Epithelial cell of prostate (primary cell): ENCODE measurements around the gene BAZ1A.
"Not testable (repeated sequence)": the region's sequence is repeated elsewhere in the genome, so short reads cannot be mapped to it uniquely, and the experiment has no call there.

ENCODE experiments used
- DNase-seq: peaks from one replicate; pipeline ENCODE4 v3.0.0-alpha.2; 2011; ENCODE audit warnings: low read depth, low spot score
- H3K27ac ChIP-seq: fragments of 450-650 bp; 2 replicates; pipeline ENCODE4 v1.5.1; 2017; ENCODE audit warnings: mild to moderate bottlenecking

The BAZ1A gene

DNA sequence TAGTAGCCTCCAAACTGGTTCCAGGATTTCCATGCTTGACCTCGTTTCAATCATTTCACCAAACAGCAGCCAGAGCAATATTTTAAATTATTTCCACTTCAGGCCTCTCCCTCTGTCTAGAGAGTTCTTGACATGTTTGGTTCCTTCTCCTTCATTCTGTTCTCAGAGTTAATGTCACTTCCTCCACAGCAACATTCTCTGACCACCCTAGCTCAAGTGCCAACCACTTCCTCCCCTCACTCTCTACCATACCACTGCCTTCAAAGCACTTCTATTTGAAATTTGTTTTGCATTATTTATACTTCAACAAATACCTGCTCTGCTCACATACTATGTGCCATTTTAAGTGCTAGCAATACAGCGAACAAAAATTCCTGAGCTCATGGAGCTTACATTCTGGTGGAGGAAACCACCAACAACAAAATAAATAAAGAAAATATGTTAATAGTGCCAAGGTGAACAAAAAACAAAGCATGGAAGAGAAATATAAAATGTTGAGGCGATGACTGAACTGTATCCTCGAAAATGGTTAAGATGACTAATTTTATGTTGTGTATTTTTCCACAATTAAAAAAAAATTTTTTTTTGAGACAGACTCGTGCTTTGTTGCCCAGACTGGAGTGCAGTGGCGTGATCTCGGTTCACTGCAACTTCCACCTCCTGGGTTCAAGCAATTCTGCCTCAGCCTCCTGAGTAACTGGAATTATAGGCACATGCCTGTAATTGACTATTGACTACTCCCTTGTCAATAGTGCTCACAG is 17.3 kb downstream of the BAZ1A start:
- H3K27ac ChIP-seq, result no peak overlapping the region
- no peak for DNase-seq

- H3K27ac ChIP-seq, result no peak overlapping the region
- DNase-seq, result no peak
Measured at GRCh38 chr14:34853041-34853440, 22.1 kb downstream of the BAZ1A start.

GRCh38 chr14:34851395-34851794 is 23.8 kb downstream of the BAZ1A start:
- H3K27ac ChIP-seq, result peak overlapping the region; percentile 50
- DNase-seq, result no peak

GRCh38 chr14:34845869-34846268 is 29.3 kb downstream of the BAZ1A start:
- no peak for DNase-seq
- no peak overlapping the region for H3K27ac ChIP-seq

GRCh38 chr14:34843011-34843554 is 32.1 kb downstream of the BAZ1A start:
- H3K27ac ChIP-seq, result peak overlapping the region; percentile 88
- peak; percentile 91 for DNase-seq

DNA sequence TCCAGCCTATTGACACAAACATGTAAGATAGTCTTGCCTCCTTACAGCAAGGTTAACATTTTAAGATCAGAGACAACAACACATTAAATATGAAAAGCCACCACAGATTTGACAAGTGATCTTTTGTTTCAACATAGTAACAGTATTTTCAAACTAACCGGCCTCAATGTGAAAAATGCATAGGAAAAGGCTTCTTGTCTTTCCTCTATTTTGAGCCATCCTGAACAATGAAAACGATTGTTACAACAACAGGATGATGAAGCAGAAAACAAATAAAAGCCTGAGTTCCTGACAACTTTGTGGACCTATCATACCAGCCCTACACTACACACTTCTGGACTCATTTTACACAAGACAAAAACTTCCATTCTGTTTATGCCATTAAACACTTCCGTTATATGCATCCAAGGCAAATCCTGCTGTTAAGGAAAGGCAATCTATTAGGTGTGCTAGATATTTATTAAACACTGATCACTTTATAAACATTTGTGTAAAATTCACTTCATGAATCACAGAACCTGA is 37.3 kb downstream of the BAZ1A start:
- H3K27ac ChIP-seq, result no peak overlapping the region
- no peak for DNase-seq

DNA sequence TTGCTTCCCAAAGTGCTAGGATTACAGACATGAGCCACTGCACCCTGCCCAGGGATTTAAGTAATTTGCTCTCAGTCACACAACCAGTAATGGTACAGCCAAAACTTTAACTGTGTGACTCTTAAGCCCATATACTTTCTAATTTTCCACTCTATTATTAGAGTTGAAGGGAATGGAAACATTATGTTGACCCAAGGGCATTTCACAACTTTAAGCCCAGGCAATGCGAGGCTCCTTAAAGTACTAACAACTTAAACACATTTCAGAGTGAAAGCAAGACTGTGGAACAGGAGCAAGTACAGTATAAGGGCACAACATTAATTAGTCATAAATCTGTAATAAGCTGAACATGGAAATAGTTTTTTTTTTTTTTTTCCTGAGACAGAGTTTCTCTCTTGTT is 39.8 kb downstream of the BAZ1A start:
- H3K27ac ChIP-seq, result no peak overlapping the region
- DNase-seq, result no peak

DNA sequence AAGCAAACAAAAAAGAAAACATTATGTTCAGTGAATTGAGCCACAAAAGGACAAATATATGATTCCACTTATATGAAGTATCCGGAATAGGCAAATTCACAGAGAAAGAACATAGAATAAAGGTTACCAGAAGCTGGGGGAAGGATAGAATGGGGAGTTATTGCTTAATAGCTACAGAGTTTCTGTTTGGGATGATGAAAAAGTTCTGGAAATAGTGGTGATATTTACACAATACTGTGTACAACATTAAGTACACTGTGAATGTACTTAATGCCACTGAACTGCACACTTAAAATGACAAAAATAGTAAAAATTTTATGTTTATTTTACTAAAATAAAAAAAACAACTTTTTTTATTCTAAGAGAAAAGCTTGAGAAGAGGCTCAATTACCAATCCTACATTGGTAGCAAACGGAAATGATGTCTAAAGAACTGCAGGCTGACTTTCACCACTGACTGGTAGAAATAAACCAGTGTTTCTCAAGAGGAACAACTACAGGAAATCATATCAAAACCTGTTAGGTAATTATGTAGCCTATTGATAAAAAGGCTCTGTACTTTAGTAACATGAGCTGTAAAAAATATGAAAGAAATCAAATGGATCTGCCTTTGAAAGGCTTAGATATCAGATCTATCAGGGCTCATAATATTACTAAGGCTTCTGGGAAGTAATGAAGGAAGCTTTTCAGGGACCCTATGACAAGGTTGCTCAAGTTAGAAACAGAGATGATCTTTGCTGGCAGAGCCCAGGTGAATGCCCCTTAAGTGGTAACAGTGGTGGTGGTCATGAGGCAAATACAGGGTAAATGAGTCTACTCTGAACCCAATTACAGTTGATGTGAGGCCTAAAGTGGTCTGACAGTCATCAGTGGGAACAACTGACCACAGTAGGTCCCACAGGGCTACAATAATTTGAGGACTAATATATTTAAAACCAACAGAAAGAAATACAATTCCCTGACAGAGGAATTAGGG is 41.3 kb downstream of the BAZ1A start:
- no peak for DNase-seq
- no peak overlapping the region for H3K27ac ChIP-seq

- H3K27ac ChIP-seq, result no peak overlapping the region
- DNase-seq, result no peak
Measured at GRCh38 chr14:34826661-34827060, 48.5 kb downstream of the BAZ1A start.

DNA sequence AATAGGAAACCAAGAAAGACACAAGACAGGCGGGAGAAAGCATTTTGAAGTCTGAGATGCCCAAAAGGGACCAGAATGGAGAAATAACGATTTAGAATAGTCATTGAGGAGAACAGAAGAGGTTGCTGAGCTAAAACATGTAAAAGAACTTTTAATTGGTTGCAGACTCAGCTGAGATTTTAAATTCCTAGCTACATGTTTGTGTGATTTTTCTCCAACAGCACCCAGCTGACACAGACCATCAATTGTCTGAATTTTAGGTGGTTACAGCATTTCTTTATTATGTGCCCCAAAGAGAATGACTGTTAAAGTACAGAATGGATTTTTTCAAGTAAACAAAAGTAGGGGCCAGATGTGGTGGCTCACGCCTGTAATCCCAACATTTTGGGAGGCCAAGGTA is 50.3 kb downstream of the BAZ1A start:
- DNase-seq, result no peak
- no peak overlapping the region for H3K27ac ChIP-seq

DNA sequence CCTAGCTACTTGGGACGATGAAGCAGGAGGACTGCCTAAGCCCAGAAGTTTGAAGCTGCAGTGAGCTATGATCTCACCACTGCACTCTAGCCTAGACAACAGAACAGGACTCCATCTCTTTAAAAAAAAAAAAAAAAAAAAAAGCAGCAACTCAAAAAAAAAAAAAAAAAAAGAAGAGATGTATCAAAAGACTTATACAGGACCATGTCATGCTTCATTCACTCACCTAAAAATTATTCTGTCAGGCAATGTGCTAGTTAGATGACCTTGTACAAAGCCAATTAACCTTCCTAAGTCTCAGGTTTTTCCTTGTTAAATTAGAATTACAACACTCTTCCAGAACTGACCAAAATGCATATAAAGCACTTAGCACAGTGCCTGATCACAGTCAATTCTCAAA is 50.9 kb downstream of the BAZ1A start:
- no peak for DNase-seq
- no peak overlapping the region for H3K27ac ChIP-seq

GRCh38 chr14:34817768-34818167 is 57.4 kb downstream of the BAZ1A start:
- DNase-seq, result no peak
- H3K27ac ChIP-seq, result no peak overlapping the region

DNA sequence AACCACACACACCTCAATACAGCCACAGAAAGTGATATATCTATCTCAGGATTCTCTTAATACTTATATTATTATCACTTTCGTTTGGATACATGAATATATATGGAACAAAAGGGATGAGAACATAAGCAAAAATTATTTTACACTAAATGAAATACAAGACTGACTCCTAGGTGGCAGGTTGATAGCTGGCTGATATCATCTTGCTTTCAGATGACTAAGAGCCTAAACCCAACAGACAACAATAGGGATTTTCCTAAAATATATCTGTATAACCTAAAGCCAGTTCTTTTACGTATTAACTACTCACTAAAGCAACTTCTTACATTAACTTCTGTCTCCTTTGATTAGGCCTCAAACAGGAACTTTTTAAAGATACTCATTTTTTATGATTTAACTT is 65.1 kb downstream of the BAZ1A start:
- H3K27ac ChIP-seq, result no peak overlapping the region
- DNase-seq, result no peak

- no peak overlapping the region for H3K27ac ChIP-seq
- DNase-seq, result no peak
Measured at GRCh38 chr14:34806257-34806656, 68.9 kb downstream of the BAZ1A start.

DNA sequence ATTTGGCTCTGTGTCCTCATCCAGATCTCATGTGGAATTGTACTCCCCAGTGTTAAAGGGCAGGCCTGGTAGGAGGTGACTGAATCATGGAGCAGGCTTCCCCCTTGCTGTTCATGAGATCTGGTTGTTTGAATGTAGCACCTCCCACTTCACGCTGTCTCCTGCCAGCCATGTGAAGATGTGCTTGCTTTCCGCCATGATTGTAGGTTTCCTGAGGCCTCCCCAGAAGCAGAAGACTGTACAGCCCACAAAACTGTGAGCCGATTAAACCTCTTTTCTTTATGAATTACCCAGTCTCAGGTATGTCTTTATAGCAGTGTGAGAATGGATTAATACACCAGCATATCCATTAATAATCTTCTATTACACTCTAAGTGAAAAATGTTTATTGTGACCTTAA is 70.2 kb downstream of the BAZ1A start:
- H3K27ac ChIP-seq, result no peak overlapping the region
- DNase-seq, result no peak

GRCh38 chr14:34798861-34799260 is 76.3 kb downstream of the BAZ1A start:
- DNase-seq, H3K27ac ChIP-seq: not testable (repeated sequence)

DNA sequence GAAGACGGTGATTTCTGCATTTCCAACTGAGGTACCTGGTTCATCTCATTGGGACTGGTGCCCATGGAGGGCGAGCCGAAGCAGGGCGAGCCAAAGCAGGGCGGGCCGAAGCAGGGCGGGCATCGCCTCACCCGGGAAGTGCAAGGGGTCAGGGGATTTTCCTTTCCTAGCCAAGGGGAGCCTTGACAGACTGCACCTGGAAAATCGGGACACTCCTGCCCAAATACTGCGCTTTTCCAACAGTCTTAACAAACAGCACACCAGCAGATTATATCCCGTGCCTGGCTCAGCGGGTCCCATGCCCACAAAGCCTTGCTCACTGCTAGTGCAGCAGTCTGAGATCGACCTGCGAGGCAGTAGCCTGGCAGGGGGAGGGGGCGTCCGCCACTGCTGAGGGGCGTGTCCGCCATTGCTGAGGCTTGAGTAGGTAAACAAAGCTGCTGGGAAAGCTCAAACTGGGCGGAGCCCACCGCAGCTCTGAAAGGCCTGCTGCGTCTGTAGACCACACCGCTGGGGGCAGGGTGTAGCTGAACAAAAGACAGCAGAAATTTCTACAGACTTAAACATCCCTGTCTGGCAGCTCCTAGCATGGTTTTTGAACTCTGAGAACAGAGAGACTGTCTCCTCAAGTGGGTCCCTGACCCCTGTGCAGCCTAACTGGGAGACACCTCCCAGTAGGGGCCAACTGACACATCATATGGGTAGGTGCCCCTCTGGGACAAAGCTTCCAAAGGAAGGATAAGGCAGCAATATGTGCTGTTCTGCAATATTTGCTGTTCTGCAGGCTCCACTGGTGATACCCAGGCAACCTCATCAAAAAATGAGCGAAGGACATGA is 77.2 kb downstream of the BAZ1A start:
- DNase-seq, result no peak
- H3K27ac ChIP-seq, result no peak overlapping the region

DNA sequence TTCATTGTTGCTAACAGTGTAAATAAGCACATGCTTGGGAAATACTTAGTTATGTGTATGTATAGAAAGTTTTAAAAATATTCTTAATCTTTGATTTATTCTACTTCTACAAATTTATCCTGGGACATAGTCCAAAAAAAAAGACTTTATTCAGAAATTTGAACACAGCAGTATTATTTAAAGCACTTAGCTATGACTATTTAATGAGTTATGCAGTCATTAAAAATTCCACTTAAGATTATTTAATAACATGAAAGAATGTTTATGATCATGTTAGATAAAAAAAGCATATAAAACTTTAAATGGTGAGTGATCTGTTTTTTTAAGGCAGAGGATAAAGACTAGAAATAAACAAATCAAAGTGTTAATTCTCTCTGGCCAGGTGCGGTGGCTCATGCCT is 78.3 kb downstream of the BAZ1A start:
- H3K27ac ChIP-seq, result no peak overlapping the region
- no peak for DNase-seq

DNA sequence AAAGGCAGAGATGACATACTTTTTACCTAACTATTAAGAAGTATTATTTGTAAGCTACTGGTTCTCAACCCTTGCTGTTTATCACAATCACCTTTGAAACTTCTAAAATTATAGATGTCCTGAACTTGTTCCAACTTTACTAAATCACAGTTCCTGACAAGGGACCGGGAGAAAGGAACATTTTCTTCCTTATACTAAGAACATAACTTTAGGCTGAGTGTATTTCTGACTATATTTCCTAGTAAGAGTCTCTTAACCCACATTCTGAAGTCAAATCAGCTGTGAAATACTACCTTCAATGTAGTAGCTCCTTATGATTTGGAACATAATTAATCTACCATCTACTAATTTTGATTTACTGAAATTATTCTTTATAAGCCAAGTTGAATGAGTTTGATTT is 80.2 kb downstream of the BAZ1A start:
- H3K27ac ChIP-seq, result no peak overlapping the region
- DNase-seq, result no peak

GRCh38 chr14:34794217-34794616 is 80.9 kb downstream of the BAZ1A start:
- DNase-seq, result no peak
- no peak overlapping the region for H3K27ac ChIP-seq
